ENCODE measurements around the gene VPS41. TPM values are rescaled to one million over a fixed set of nuclear protein-coding genes. Genes with fewer than 3 reads are reported as not detected.

The VPS41 gene
- total RNA-seq, 2 experiments from 2014 or later: 62.9 to 66.8 TPM

DNA sequence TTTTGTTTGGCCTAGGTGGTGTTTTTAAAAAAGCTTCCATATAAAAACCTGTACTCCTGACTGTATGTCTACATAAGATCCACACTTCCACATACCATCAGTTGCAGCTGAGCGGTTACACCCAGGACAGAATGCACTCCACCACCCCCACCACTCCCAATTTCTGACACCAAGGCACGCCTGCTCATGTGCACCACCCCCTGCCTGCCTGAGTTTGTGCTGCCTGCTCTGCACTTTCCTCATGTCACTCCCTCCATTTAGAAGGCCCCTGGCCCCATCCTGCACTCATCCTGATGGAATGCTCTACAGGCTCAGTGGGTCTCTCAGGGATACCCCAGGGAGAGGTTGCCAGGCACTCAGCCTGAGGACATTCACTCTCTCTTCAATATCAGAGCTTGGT is 6.5 kb downstream of the VPS41 start:
- Mint-ChIP-seq H3K4me3 (no peak overlapping the region), H3K36me3 (peaks cover 5% of the 10 kb centered on the region), H3K27ac (no peak overlapping the region), H3K9me3 (no peaks in the 10 kb centered on the region), H3K27me3 (no peaks in the 10 kb centered on the region), H3K4me1 (ENCODE audit: low read depth) (peaks cover 41% of the 10 kb centered on the region)
- POLR2A ChIA-PET: no interaction called here
- CTCF ChIA-PET: interaction anchor here (1.0 kb wide), 1 partner anchor 30 kb away, joined by 3 read pairs; no protein-coding TSS in a partner anchor
- DNase-seq: no peak
- intact Hi-C loops (cut with micrococcal nuclease): loop anchor here (10.0 kb wide), 1 partner anchor 832 kb away; no protein-coding TSS in a partner anchor

DNA sequence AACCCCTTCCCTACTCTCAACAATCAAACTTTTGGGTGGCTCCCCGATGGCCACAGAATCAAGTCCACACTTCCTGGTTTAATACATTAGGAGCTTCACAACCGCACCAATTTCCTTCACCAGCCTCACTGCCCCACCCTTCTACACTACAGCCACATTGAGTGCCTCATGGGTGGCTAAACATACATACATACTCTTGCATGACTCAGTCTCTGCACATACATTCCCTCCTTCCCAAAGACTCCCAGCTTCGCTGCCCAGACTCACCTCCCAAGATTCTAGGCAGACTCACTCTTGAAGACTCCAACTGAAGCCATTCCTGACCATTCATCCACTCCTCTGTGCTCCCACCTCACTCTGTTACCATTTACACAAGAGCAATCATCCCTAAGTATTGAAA is 15.9 kb downstream of the VPS41 start:
- intact Hi-C loops (cut with micrococcal nuclease): no loop called here
- Mint-ChIP-seq H3K27me3 (no peaks in the 10 kb centered on the region), H3K9me3 (peaks cover 13% of the 10 kb centered on the region), H3K27ac (no peak overlapping the region), H3K4me1 (ENCODE audit: low read depth) (peaks cover 8% of the 10 kb centered on the region), H3K36me3 (peaks cover 48% of the 10 kb centered on the region), H3K4me3 (no peak overlapping the region)
- POLR2A ChIA-PET: no interaction called here
- CTCF ChIA-PET: no interaction called here
- no peak for DNase-seq

DNA sequence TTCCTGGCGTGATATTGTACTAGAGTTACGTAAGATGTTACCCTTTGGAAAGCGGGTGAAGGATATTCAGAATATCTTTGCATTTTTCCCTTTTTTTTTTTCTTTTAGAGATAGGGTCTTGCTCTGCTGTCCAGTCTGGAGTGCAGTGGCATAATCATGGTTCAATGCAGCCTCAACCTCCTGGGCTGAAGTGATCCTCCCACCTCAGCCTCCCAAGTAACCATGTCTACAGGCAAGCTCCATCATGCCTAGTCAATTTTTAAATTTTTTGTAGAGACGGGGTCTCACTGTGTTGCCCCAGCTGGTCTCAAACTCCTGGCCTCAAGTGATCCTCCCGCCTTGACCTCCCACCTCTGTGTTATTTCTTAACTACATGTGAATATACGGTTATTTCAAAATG is 18.4 kb downstream of the VPS41 start:
- intact Hi-C loops (cut with micrococcal nuclease): no loop called here
- Mint-ChIP-seq H3K4me1 (ENCODE audit: low read depth) (peaks cover 17% of the 10 kb centered on the region), H3K4me3 (no peak overlapping the region), H3K9me3 (peaks cover 16% of the 10 kb centered on the region), H3K36me3 (peaks cover 51% of the 10 kb centered on the region), H3K27ac (no peak overlapping the region), H3K27me3 (no peaks in the 10 kb centered on the region)
- no peak for DNase-seq
- CTCF ChIA-PET: no interaction called here
- POLR2A ChIA-PET: no interaction called here

- Mint-ChIP-seq H3K27ac (no peak overlapping the region), H3K27me3 (no peaks in the 10 kb centered on the region), H3K36me3 (peaks cover 50% of the 10 kb centered on the region), H3K9me3 (peaks cover 16% of the 10 kb centered on the region), H3K4me1 (ENCODE audit: low read depth) (peaks cover 19% of the 10 kb centered on the region), H3K4me3 (no peak overlapping the region)
- ChIA-PET CTCF (no interaction called here), POLR2A (no interaction called here)
- DNase-seq: no peak
- intact Hi-C loops (cut with micrococcal nuclease): no loop called here
Measured at GRCh38 chr7:38889872-38890432, 19.0 kb downstream of the VPS41 start.

- no peak overlapping the region for H3K4me3 Mint-ChIP-seq
- no peak overlapping the region for H3K27ac Mint-ChIP-seq
- H3K36me3 Mint-ChIP-seq: peaks cover 50% of the 10 kb centered on the region
- DNase-seq: no peak
- H3K4me1 Mint-ChIP-seq (ENCODE audit: low read depth): peaks cover 25% of the 10 kb centered on the region
- POLR2A ChIA-PET: no interaction called here
- CTCF ChIA-PET: no interaction called here
- H3K27me3 Mint-ChIP-seq: no peaks in the 10 kb centered on the region
- intact Hi-C loops (cut with micrococcal nuclease): no loop called here
- peaks cover 16% of the 10 kb centered on the region for H3K9me3 Mint-ChIP-seq
Measured at GRCh38 chr7:38889079-38889478, 19.9 kb downstream of the VPS41 start.

DNA sequence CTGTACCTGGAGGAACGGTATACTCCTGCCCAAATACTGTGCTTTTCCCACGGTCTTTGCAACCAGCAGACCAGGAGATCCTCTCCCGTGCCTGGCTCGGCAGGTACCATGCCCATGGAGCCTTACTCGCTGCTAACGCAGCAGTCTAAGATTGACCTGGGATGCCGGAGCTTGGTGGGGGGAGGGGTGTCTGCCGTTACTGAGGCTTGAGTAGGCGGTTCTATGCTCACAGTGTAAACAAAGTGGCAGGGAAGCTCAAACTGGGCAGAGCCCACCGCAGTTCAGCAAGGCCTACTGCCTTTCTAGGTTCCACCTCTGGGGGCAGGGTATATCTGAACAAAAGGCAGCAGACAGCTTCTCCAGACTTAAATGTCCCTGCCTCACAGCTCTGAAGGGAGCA is 22.7 kb downstream of the VPS41 start:
- H3K4me3 Mint-ChIP-seq: no peak overlapping the region
- peaks cover 42% of the 10 kb centered on the region for H3K4me1 Mint-ChIP-seq (ENCODE audit: low read depth)
- peaks cover 51% of the 10 kb centered on the region for H3K36me3 Mint-ChIP-seq
- intact Hi-C loops (cut with micrococcal nuclease): no loop called here
- no peak overlapping the region for H3K27ac Mint-ChIP-seq
- peaks cover 16% of the 10 kb centered on the region for H3K9me3 Mint-ChIP-seq
- H3K27me3 Mint-ChIP-seq: no peaks in the 10 kb centered on the region
- POLR2A ChIA-PET: no interaction called here
- no peak for DNase-seq
- CTCF ChIA-PET: no interaction called here

DNA sequence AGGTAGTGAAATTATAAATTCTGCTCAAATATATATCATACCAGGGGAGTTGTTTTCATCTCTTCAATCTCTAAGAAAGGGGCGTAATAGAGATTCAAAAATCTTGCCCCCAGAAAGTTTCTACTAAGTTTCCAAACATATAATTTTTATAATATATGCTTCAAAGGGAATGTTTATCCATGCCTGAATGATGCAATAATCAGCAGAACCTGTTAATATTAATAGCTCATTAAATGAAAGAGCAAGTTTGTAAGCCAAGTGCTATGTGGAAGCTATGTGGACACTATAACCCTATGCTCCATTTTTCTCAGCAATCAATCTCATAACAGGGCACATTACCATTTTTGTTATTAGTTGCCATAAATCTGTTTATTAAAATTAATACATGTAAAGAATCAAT is 25.3 kb downstream of the VPS41 start:
- no peaks in the 10 kb centered on the region for H3K27me3 Mint-ChIP-seq
- no peak overlapping the region for H3K4me3 Mint-ChIP-seq
- no peak for DNase-seq
- peaks cover 57% of the 10 kb centered on the region for H3K4me1 Mint-ChIP-seq (ENCODE audit: low read depth)
- H3K27ac Mint-ChIP-seq: no peak overlapping the region
- H3K36me3 Mint-ChIP-seq: peaks cover 41% of the 10 kb centered on the region
- peaks cover 9% of the 10 kb centered on the region for H3K9me3 Mint-ChIP-seq
- ChIA-PET CTCF (no interaction called here), POLR2A (no interaction called here)
- intact Hi-C loops (cut with micrococcal nuclease): no loop called here

GRCh38 chr7:38881947-38882684 is 26.9 kb downstream of the VPS41 start:
- no peak overlapping the region for H3K4me3 Mint-ChIP-seq
- intact Hi-C loops (cut with micrococcal nuclease): loop anchor here (2.0 kb wide), 1 partner anchor 27 kb away; the partner anchor contains the start of gene VPS41
- ChIA-PET POLR2A (no interaction called here), CTCF (no interaction called here)
- H3K27ac Mint-ChIP-seq: no peak overlapping the region
- H3K36me3 Mint-ChIP-seq: peaks cover 29% of the 10 kb centered on the region
- H3K4me1 Mint-ChIP-seq (ENCODE audit: low read depth): peaks cover 50% of the 10 kb centered on the region
- H3K27me3 Mint-ChIP-seq: no peaks in the 10 kb centered on the region
- peak; percentile 32 for DNase-seq
- H3K9me3 Mint-ChIP-seq: no peaks in the 10 kb centered on the region

DNA sequence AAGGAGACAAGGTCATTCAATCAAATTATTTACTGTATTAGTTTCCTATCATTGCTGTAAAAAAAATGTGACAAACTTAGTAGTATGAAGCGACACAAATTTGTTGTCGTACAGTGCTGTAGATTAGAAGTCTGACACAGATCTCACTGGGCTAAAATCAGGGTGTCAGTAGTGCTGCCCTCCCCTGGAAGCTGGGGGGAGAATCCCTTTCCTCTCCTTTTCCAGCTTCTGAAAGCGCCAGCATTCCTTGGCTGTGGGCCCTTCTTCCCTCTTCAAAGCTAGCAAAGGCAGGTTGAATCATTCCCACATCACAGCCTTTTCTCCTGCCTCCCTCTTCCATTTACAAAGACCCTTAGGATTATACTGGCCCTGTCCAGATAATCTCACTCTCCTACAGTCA is 28.0 kb downstream of the VPS41 start:
- Mint-ChIP-seq H3K27me3 (no peaks in the 10 kb centered on the region), H3K9me3 (no peaks in the 10 kb centered on the region), H3K27ac (no peak overlapping the region), H3K36me3 (peaks cover 23% of the 10 kb centered on the region), H3K4me1 (ENCODE audit: low read depth) (peaks cover 49% of the 10 kb centered on the region), H3K4me3 (no peak overlapping the region)
- ChIA-PET CTCF (interaction anchor here (0.6 kb wide), 1 partner anchor 63 kb away, joined by 3 read pairs; no protein-coding TSS in a partner anchor), POLR2A (interaction anchor here (0.6 kb wide), 1 partner anchor 505 kb away, joined by 5 read pairs; no protein-coding TSS in a partner anchor)
- DNase-seq: no peak
- intact Hi-C loops (cut with micrococcal nuclease): loop anchor here (2.0 kb wide), 1 partner anchor 28 kb away; the partner anchor contains the start of gene VPS41

DNA sequence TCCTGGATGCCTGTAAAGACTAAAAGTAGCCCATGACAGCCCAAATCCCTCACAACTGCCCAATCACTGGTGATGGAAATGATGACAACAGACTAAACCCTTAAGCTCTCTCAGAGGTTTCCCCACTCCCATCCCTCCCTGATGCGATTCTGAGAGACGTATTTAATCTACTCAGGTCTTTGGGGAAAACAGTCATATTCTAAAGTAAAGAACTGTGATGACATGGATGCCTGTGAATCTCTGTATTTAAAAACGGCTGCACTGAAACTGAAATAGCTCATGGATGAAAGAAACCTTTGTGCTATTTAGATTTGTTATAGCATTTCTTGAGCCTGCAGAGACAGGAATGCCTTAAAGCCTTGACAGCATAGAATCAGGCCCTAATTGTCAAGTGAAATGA is 28.5 kb downstream of the VPS41 start:
- CTCF ChIA-PET: interaction anchor here (0.6 kb wide), 1 partner anchor 62 kb away, joined by 3 read pairs; no protein-coding TSS in a partner anchor
- Mint-ChIP-seq H3K27ac (no peak overlapping the region), H3K4me3 (no peak overlapping the region), H3K27me3 (no peaks in the 10 kb centered on the region), H3K9me3 (no peaks in the 10 kb centered on the region), H3K36me3 (peaks cover 22% of the 10 kb centered on the region), H3K4me1 (ENCODE audit: low read depth) (peaks cover 49% of the 10 kb centered on the region)
- DNase-seq: no peak
- POLR2A ChIA-PET: interaction anchor here (0.6 kb wide), 1 partner anchor 506 kb away, joined by 5 read pairs; no protein-coding TSS in a partner anchor
- intact Hi-C loops (cut with micrococcal nuclease): loop anchor here (2.0 kb wide), 1 partner anchor 28 kb away; the partner anchor contains the start of gene VPS41

GRCh38 chr7:38880035-38880434 is 29.0 kb downstream of the VPS41 start:
- no peaks in the 10 kb centered on the region for H3K9me3 Mint-ChIP-seq
- no peak overlapping the region for H3K4me3 Mint-ChIP-seq
- H3K27me3 Mint-ChIP-seq: no peaks in the 10 kb centered on the region
- peaks cover 20% of the 10 kb centered on the region for H3K36me3 Mint-ChIP-seq
- CTCF ChIA-PET: no interaction called here
- no peak for DNase-seq
- POLR2A ChIA-PET: no interaction called here
- intact Hi-C loops (cut with micrococcal nuclease): loop anchor here (2.0 kb wide), 1 partner anchor 29 kb away; the partner anchor contains the start of gene VPS41
- H3K27ac Mint-ChIP-seq: no peak overlapping the region
- peaks cover 47% of the 10 kb centered on the region for H3K4me1 Mint-ChIP-seq (ENCODE audit: low read depth)

DNA sequence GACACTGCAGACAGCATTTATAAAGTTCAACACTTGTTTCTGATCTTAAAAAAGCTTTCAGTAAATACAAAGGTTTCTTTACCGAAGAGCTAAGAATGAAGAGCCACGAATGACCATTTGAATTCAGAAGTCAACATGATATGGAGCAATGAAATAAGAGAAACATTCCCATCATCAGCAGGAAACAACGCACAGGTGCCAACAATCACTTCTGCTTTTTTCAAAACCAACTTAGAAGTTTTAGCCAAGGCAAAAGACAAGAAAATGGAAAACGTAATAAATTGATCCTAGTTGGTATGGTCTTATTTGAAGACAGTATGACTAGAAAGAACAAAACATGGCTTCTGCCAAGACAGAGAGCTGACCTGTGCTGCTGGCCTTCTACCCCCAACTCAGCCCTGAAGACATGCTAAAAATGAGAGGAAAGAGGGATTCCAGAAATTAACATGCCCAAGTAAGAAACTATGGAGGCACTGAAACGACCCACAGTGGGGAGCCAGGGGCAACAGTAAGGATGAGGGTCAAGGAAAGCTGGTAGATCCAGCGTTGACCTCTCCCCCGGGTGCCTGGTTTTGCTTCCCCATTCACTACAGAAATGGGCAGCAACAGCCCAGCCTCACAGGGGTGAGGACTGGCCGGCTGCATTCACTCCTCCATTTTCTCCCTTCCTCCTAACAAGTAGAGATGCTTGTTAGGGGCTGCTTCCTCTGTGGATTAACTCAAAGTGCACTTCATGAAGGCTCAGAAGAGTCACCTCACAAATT is 30.1 kb downstream of the VPS41 start:
- H3K27ac Mint-ChIP-seq: no peak overlapping the region

More for the DNA sequence above, 30.1 kb downstream of the VPS41 start:
- intact Hi-C loops (cut with micrococcal nuclease): no loop called here
- peaks cover 20% of the 10 kb centered on the region for H3K36me3 Mint-ChIP-seq
- no peaks in the 10 kb centered on the region for H3K27me3 Mint-ChIP-seq
- no peak for DNase-seq
- no peak overlapping the region for H3K4me3 Mint-ChIP-seq
- no peaks in the 10 kb centered on the region for H3K9me3 Mint-ChIP-seq
- peaks cover 41% of the 10 kb centered on the region for H3K4me1 Mint-ChIP-seq (ENCODE audit: low read depth)
- ChIA-PET POLR2A (no interaction called here), CTCF (no interaction called here)
